ENCODE results near the gene GCLC. TPM values are rescaled to one million over a fixed set of nuclear protein-coding genes. Genes with fewer than 3 reads are reported as not detected.

The GCLC gene
- total RNA-seq, 1 experiment from 2014 or later = 33.5 TPM

- intact Hi-C loops (cut with micrococcal nuclease; ENCODE audit: unreplicated experiment) = no loop called here
- ChIA-PET CTCF (no interaction called here), POLR2A (ENCODE audit: low non-redundant PET) (interaction anchor here (0.6 kb wide), 1 partner anchor 272 kb away, joined by 6 read pairs; no protein-coding TSS in a partner anchor)
- TF ChIP-seq, protein P1, sequence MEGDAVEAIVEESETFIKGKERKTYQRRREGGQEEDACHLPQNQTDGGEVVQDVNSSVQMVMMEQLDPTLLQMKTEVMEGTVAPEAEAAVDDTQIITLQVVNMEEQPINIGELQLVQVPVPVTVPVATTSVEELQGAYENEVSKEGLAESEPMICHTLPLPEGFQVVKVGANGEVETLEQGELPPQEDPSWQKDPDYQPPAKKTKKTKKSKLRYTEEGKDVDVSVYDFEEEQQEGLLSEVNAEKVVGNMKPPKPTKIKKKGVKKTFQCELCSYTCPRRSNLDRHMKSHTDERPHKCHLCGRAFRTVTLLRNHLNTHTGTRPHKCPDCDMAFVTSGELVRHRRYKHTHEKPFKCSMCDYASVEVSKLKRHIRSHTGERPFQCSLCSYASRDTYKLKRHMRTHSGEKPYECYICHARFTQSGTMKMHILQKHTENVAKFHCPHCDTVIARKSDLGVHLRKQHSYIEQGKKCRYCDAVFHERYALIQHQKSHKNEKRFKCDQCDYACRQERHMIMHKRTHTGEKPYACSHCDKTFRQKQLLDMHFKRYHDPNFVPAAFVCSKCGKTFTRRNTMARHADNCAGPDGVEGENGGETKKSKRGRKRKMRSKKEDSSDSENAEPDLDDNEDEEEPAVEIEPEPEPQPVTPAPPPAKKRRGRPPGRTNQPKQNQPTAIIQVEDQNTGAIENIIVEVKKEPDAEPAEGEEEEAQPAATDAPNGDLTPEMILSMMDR (conservative IDR thresholded peaks at IDR 0.05; ENCODE audit: low read depth, low read length) = no peak
- no peak for TF ChIP-seq EZH2 (IDR thresholded peaks at IDR 0.05; ENCODE audit: borderline replicate concordance, low read depth, low read length, poor library complexity, severe bottlenecking)
- H3K4me3 ChIP-seq (ENCODE audit: low read depth, low read length, poor library complexity, severe bottlenecking) = no peak overlapping the region
- BruUV-seq (replicated peaks) = no TSS peak
- no peaks in the 10 kb centered on the region for H3K4me1 ChIP-seq (ENCODE audit: insufficient read depth, low read length, poor library complexity, severe bottlenecking)
- no peak for DNase-seq (ENCODE audit: low spot score)
- H3K27ac ChIP-seq (ENCODE audit: low read depth, low read length, poor library complexity, severe bottlenecking) = no peak overlapping the region
- H3K36me3 ChIP-seq (ENCODE audit: insufficient read depth, low read length, poor library complexity, severe bottlenecking) = peaks cover 4% of the 10 kb centered on the region
- H3K9me3 ChIP-seq (ENCODE audit: low read depth, low read length, poor library complexity, severe bottlenecking) = no peaks in the 10 kb centered on the region
- H3K27me3 ChIP-seq (replicated peaks; ENCODE audit: insufficient read depth, low read depth, low read length, poor library complexity) = no peaks in the 10 kb centered on the region
Measured at GRCh38 chr6:53517021-53517420, 27.9 kb downstream of the GCLC start.

DNA sequence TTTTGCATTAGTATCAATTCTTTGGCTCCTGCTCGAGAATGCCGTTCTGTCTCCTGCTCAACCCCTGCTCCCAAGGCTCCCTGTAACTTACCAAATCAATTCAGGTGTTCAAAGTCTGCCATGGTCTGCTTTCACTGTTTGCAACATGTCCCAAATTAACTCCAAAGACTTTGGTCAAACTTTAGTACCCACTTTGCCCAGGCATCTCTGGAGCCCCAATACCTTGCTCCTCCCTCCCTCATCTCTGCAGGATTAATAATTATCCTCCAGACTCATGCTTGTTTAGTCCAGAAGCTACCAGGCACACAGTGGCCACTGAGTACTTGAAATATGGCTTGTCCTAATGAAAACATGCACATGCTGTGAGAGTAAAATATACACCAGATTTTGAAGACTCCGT, 30.2 kb downstream of the GCLC start:
- ChIA-PET CTCF (no interaction called here), POLR2A (ENCODE audit: low non-redundant PET) (no interaction called here)
- Histone ChIP-seq H3K27me3 (replicated peaks; ENCODE audit: insufficient read depth, low read depth, low read length, poor library complexity) (no peaks in the 10 kb centered on the region), H3K27ac (ENCODE audit: low read depth, low read length, poor library complexity, severe bottlenecking) (no peak overlapping the region), H3K36me3 (ENCODE audit: insufficient read depth, low read length, poor library complexity, severe bottlenecking) (peaks cover 4% of the 10 kb centered on the region), H3K9me3 (ENCODE audit: low read depth, low read length, poor library complexity, severe bottlenecking) (no peaks in the 10 kb centered on the region), H3K4me3 (ENCODE audit: low read depth, low read length, poor library complexity, severe bottlenecking) (no peak overlapping the region), H3K4me1 (ENCODE audit: insufficient read depth, low read length, poor library complexity, severe bottlenecking) (no peaks in the 10 kb centered on the region)
- intact Hi-C loops (cut with micrococcal nuclease; ENCODE audit: unreplicated experiment) = no loop called here
- BruUV-seq (replicated peaks) = no TSS peak
- TF ChIP-seq, protein P1 (conservative IDR thresholded peaks at IDR 0.05; ENCODE audit: low read depth, low read length) = no peak
- TF ChIP-seq EZH2 (IDR thresholded peaks at IDR 0.05; ENCODE audit: borderline replicate concordance, low read depth, low read length, poor library complexity, severe bottlenecking) = no peak
- DNase-seq (ENCODE audit: low spot score) = no peak

GRCh38 chr6:53513519-53513966, 31.4 kb downstream of the GCLC start:
- no peaks in the 10 kb centered on the region for H3K27me3 ChIP-seq (replicated peaks; ENCODE audit: insufficient read depth, low read depth, low read length, poor library complexity)
- POLR2A ChIA-PET (ENCODE audit: low non-redundant PET) = no interaction called here
- CTCF ChIA-PET = no interaction called here
- no peaks in the 10 kb centered on the region for H3K4me1 ChIP-seq (ENCODE audit: insufficient read depth, low read length, poor library complexity, severe bottlenecking)
- peaks cover 4% of the 10 kb centered on the region for H3K36me3 ChIP-seq (ENCODE audit: insufficient read depth, low read length, poor library complexity, severe bottlenecking)
- intact Hi-C loops (cut with micrococcal nuclease; ENCODE audit: unreplicated experiment) = no loop called here
- no peak overlapping the region for H3K27ac ChIP-seq (ENCODE audit: low read depth, low read length, poor library complexity, severe bottlenecking)
- H3K4me3 ChIP-seq (ENCODE audit: low read depth, low read length, poor library complexity, severe bottlenecking) = no peak overlapping the region
- BruUV-seq (replicated peaks) = no TSS peak
- no peak for DNase-seq (ENCODE audit: low spot score)
- H3K9me3 ChIP-seq (ENCODE audit: low read depth, low read length, poor library complexity, severe bottlenecking) = no peaks in the 10 kb centered on the region
- TF ChIP-seq, protein P1 (conservative IDR thresholded peaks at IDR 0.05; ENCODE audit: low read depth, low read length) = no peak

All from A673 (cell line).